ENCODE data around the gene TMEM63A.
"Not testable (repeated sequence)": the region's sequence is repeated elsewhere in the genome, so short reads cannot be mapped to it uniquely, and the experiment has no call there.

DNA sequence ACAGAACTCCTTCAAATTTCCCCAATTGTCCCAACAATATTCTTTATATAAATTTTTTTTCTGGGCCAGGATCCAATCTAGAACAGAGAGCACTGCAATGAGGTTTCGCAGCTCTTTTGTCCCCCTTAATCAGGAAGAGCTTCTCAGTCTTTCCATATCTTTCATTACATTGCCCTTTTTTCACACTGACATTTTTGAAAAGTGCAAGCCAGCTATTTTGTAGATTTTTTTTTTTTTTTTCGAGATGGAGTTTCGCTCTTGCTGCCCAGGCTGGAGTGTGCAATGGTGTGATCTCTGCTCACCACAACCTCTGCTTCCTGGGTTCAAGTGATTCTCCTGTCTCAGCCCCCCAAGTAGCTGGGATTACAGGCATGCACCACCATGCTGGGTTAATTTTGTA lies 75.4 kb downstream of the TMEM63A start:
- TF ChIP-seq, protein P1, sequence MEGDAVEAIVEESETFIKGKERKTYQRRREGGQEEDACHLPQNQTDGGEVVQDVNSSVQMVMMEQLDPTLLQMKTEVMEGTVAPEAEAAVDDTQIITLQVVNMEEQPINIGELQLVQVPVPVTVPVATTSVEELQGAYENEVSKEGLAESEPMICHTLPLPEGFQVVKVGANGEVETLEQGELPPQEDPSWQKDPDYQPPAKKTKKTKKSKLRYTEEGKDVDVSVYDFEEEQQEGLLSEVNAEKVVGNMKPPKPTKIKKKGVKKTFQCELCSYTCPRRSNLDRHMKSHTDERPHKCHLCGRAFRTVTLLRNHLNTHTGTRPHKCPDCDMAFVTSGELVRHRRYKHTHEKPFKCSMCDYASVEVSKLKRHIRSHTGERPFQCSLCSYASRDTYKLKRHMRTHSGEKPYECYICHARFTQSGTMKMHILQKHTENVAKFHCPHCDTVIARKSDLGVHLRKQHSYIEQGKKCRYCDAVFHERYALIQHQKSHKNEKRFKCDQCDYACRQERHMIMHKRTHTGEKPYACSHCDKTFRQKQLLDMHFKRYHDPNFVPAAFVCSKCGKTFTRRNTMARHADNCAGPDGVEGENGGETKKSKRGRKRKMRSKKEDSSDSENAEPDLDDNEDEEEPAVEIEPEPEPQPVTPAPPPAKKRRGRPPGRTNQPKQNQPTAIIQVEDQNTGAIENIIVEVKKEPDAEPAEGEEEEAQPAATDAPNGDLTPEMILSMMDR (IDR thresholded peaks at IDR 0.05): not testable (repeated sequence)
- not testable (repeated sequence) for TF ChIP-seq MEF2A (IDR thresholded peaks at IDR 0.05; ENCODE audit: borderline replicate concordance, low read depth); TEAD4 (IDR thresholded peaks at IDR 0.05; ENCODE audit: borderline replicate concordance, insufficient read depth); JUND (IDR thresholded peaks at IDR 0.05); CHD2 (IDR thresholded peaks at IDR 0.05; ENCODE audit: low read length, partially characterized antibody); POLR2AphosphoS5 (IDR thresholded peaks at IDR 0.05; ENCODE audit: low read depth, low read length); TAF1 (IDR thresholded peaks at IDR 0.05; ENCODE audit: borderline replicate concordance, low read depth, low read length); SIN3A (IDR thresholded peaks at IDR 0.05; ENCODE audit: borderline replicate concordance, low read depth, low read length); EZH2phosphoT487 (IDR thresholded peaks at IDR 0.05; ENCODE audit: borderline replicate concordance, low read depth)
- TF ChIP-seq, protein P2, sequence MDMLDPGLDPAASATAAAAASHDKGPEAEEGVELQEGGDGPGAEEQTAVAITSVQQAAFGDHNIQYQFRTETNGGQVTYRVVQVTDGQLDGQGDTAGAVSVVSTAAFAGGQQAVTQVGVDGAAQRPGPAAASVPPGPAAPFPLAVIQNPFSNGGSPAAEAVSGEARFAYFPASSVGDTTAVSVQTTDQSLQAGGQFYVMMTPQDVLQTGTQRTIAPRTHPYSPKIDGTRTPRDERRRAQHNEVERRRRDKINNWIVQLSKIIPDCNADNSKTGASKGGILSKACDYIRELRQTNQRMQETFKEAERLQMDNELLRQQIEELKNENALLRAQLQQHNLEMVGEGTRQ (IDR thresholded peaks at IDR 0.05; ENCODE audit: borderline replicate concordance, low read depth, low read length): not testable (repeated sequence)
- TF ChIP-seq, protein P3, sequence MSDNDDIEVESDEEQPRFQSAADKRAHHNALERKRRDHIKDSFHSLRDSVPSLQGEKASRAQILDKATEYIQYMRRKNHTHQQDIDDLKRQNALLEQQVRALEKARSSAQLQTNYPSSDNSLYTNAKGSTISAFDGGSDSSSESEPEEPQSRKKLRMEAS (IDR thresholded peaks at IDR 0.05; ENCODE audit: low read depth): not testable (repeated sequence)

All from SK-N-SH (cell line).